Neutrophil (primary cell): ENCODE measurements around the gene ANGPTL8.

ENCODE experiments used
- H3K27ac ChIP-seq: fragments of 200-600 bp; sonication (generic); 2 replicates; pipeline ENCODE4 v1.5.1; 2016; ENCODE audit warnings: mild to moderate bottlenecking, moderate library complexity
- H3K27me3 ChIP-seq: fragments of 200-600 bp; sonication (generic); 2 replicates; pipeline ENCODE4 v1.6.0; 2016; ENCODE audit warnings: mild to moderate bottlenecking
- H3K36me3 ChIP-seq: fragments of 200-600 bp; sonication (generic); 2 replicates; pipeline ENCODE4 v1.5.1; 2017
- H3K4me1 ChIP-seq, 2 experiments: fragments of 200-600 bp in 1 of 2; sonication (generic) in 1 of 2; 1 replicate in 1 of 2; 2 replicates in 1 of 2; pipeline versions ENCODE4 v1.5.1 to v1.6.1; 2013 to 2016; ENCODE audit warnings: low read depth in 1 of 2, low read length in 1 of 2, mild to moderate bottlenecking in 1 of 2, moderate library complexity in 1 of 2; ENCODE audit not compliant: control insufficient read depth in 1 of 2, insufficient read depth in 1 of 2
- H3K4me3 ChIP-seq, 2 experiments: fragments of 200-600 bp in 1 of 2; sonication (generic) in 1 of 2; 1 replicate in 1 of 2; 2 replicates in 1 of 2; pipeline ENCODE4 v1.5.1; 2013 to 2016; ENCODE audit warnings: low read depth in 1 of 2, low read length in 1 of 2, mild to moderate bottlenecking in 1 of 2, moderate library complexity in 1 of 2
- H3K9me3 ChIP-seq: fragments of 200-600 bp; sonication (generic); 2 replicates; pipeline ENCODE4 v1.5.1; 2016
- CTCF ChIP-seq: fragments of 200-600 bp; sonication (generic); IDR thresholded peaks from 2 replicates; pipeline ENCODE4 v1.5.1; 2016; ENCODE audit warnings: antibody characterized with exemption

Gene ANGPTL8

GRCh38 chr19:11247391-11247790 lies 8.0 kb downstream of the ANGPTL8 start:
- Histone ChIP-seq H3K27ac (no peak overlapping the region), H3K36me3 (no peaks in the 10 kb centered on the region), H3K4me1 (peaks cover 3 to 4% of the 10 kb centered on the region in 2 experiments), H3K4me3 (no peak overlapping the region), H3K27me3 (peaks cover 17% of the 10 kb centered on the region), H3K9me3 (no peaks in the 10 kb centered on the region)
- TF ChIP-seq CTCF = no peak

- Histone ChIP-seq H3K4me3 (no peak overlapping the region), H3K36me3 (no peaks in the 10 kb centered on the region), H3K4me1 (peaks cover 3 to 4% of the 10 kb centered on the region in 2 experiments), H3K9me3 (no peaks in the 10 kb centered on the region), H3K27me3 (peaks cover 12% of the 10 kb centered on the region), H3K27ac (no peak overlapping the region)
- no peak for TF ChIP-seq CTCF
Measured at GRCh38 chr19:11247934-11248333, 8.5 kb downstream of the ANGPTL8 start.

- Histone ChIP-seq H3K4me3 (no peak overlapping the region), H3K36me3 (no peaks in the 10 kb centered on the region)
- TF ChIP-seq CTCF = no peak
Measured at GRCh38 chr19:11248852-11249251, 9.4 kb downstream of the ANGPTL8 start.

GRCh38 chr19:11251217-11251616 lies 11.8 kb downstream of the ANGPTL8 start:
- H3K27ac ChIP-seq = no peak overlapping the region
- H3K27me3 ChIP-seq = peaks cover 5% of the 10 kb centered on the region
- H3K4me3 ChIP-seq = no peak overlapping the region
- no peaks in the 10 kb centered on the region for H3K9me3 ChIP-seq
- TF ChIP-seq CTCF = no peak
- no peaks in the 10 kb centered on the region for H3K4me1 ChIP-seq
- no peaks in the 10 kb centered on the region for H3K36me3 ChIP-seq

More at GRCh38 chr19:11248852-11249251, 9.4 kb downstream of the ANGPTL8 start:
- Histone ChIP-seq H3K27me3 (peaks cover 3% of the 10 kb centered on the region), H3K27ac (no peak overlapping the region), H3K4me1 (no peaks in the 10 kb centered on the region), H3K9me3 (no peaks in the 10 kb centered on the region)

- peaks cover 10% of the 10 kb centered on the region for H3K27me3 ChIP-seq
- H3K36me3 ChIP-seq = no peaks in the 10 kb centered on the region
- no peaks in the 10 kb centered on the region for H3K4me1 ChIP-seq
- no peak for TF ChIP-seq CTCF
- no peak overlapping the region for H3K27ac ChIP-seq
- H3K4me3 ChIP-seq = no peak overlapping the region
- no peaks in the 10 kb centered on the region for H3K9me3 ChIP-seq
Measured at GRCh38 chr19:11251650-11252314, 12.4 kb downstream of the ANGPTL8 start.
